GM18519 (cell line): Measurements from ENCODE around the gene FLT3.
"Not testable (repeated sequence)": the region's sequence is repeated elsewhere in the genome, so short reads cannot be mapped to it uniquely, and the experiment has no call there.

Experiments used
- ATAC-seq: cut with Tn5 transposase; IDR thresholded peaks from one replicate; pipeline ENCODE4 v1.9.1; 2021; ENCODE audit warnings: mild to moderate bottlenecking, moderate library complexity; ENCODE audit not compliant: unreplicated experiment, low FRiP score

Gene FLT3

GRCh38 chr13:27975564-27976361 is 124.6 kb downstream of the FLT3 start:
- ATAC-seq: no peak

GRCh38 chr13:27973961-27974662 is 126.3 kb downstream of the FLT3 start:
- no peak for ATAC-seq

GRCh38 chr13:27973291-27973690 is 127.1 kb downstream of the FLT3 start:
- ATAC-seq: no peak

- ATAC-seq: no peak
These were observed 127.9 kb downstream of the FLT3 start for GRCh38 chr13:27972478-27972820.

- no peak for ATAC-seq
These were observed 128.4 kb downstream of the FLT3 start for GRCh38 chr13:27971776-27972477.

- ATAC-seq: no peak
These were observed 129.1 kb downstream of the FLT3 start for GRCh38 chr13:27971236-27971645.

GRCh38 chr13:27970382-27971235 is 129.8 kb downstream of the FLT3 start:
- ATAC-seq: no peak

GRCh38 chr13:27969866-27970229 is 130.5 kb downstream of the FLT3 start:
- no peak for ATAC-seq

- no peak for ATAC-seq
These were observed 131.1 kb downstream of the FLT3 start, which contains the start of gene CDX2 for GRCh38 chr13:27969082-27969865. Gene CDX2 (minus strand): TSS chr13:27969315. CDS start chr13:27969006, 309 bp downstream.

GRCh38 chr13:27968316-27969081 is 131.9 kb downstream of the FLT3 start:
- ATAC-seq: no peak

- no peak for ATAC-seq
These were observed 132.6 kb downstream of the FLT3 start for GRCh38 chr13:27967736-27968315.

- no peak for ATAC-seq
These were observed 133.1 kb downstream of the FLT3 start for GRCh38 chr13:27967203-27967735.

- ATAC-seq: no peak
These were observed 133.7 kb downstream of the FLT3 start for GRCh38 chr13:27966641-27967202.

- ATAC-seq: no peak
These were observed 134.4 kb downstream of the FLT3 start for GRCh38 chr13:27965740-27966640.

- ATAC-seq: no peak
These were observed 135.0 kb downstream of the FLT3 start for GRCh38 chr13:27965343-27965739.

GRCh38 chr13:27964741-27965323 is 135.5 kb downstream of the FLT3 start:
- ATAC-seq: no peak

- ATAC-seq: not testable (repeated sequence)
These were observed 136.2 kb downstream of the FLT3 start for GRCh38 chr13:27964206-27964605.
